Tibial nerve (tissue), 4 donors: ENCODE results near the gene PPP4R4. TPM values are rescaled to one million over a fixed set of nuclear protein-coding genes. Genes with fewer than 3 reads are reported as not detected.

Source experiments
- DNase-seq, 2 donors: peaks; one replicate each; pipeline ENCODE4 v3.0.0-alpha.2; 2019; ENCODE audit warnings: low spot score in 2 of 2
- H3K27ac ChIP-seq, 4 donors: fragments of 200-600 bp; sonication (generic) in 3 of 4; one replicate each; pipeline ENCODE4 v1.5.1; 2017 to 2019; ENCODE audit warnings: mild to moderate bottlenecking in 1 of 4
- H3K27me3 ChIP-seq, 2 donors: fragments of 200-600 bp; sonication (generic) in 1 of 2; one replicate each; pipeline versions ENCODE4 v1.5.1 to v1.6.0; 2017 to 2019
- H3K36me3 ChIP-seq, 3 donors: fragments of 200-600 bp; sonication (generic); one replicate each; pipeline ENCODE4 v1.5.1; 2018 to 2019
- H3K4me1 ChIP-seq, 4 donors: fragments of 200-600 bp; sonication (generic) in 3 of 4; one replicate each; pipeline ENCODE4 v1.5.1; 2017 to 2019
- H3K4me3 ChIP-seq, 4 donors: fragments of 200-600 bp; sonication (generic) in 3 of 4; one replicate each; pipeline ENCODE4 v1.5.1; 2017 to 2019; ENCODE audit warnings: mild to moderate bottlenecking in 1 of 4, moderate library complexity in 1 of 4
- H3K9me3 ChIP-seq, 4 donors: fragments of 200-600 bp; sonication (generic) in 3 of 4; one replicate each; pipeline ENCODE4 v1.5.1; 2017 to 2019
- EP300 ChIP-seq, 2 donors: sonication (generic); formaldehyde crosslinking; IDR thresholded peaks; one replicate each; pipeline ENCODE4 v1.6.1; 2017; ENCODE audit warnings: antibody characterized with exemption in 2 of 2, mild to moderate bottlenecking in 1 of 2
- POLR2A ChIP-seq, 2 donors: fragments of 450-650 bp; IDR thresholded peaks; one replicate each; pipeline ENCODE4 v1.6.1; 2017; ENCODE audit warnings: antibody characterized with exemption in 2 of 2, mild to moderate bottlenecking in 2 of 2, moderate library complexity in 2 of 2
- WGBS, 2 donors: methylation state at CpG; one replicate each; pipeline ENCODE4 v1.1.5; 2018; 5-methylcytosine and 5-hydroxymethylcytosine counted together
- total RNA-seq, 4 donors: library from RNA; depleted of rRNA; stranded (reverse); fragments of >200 nt; gene quantifications; one replicate each; pipeline ENCODE4 v1.1.0, GENCODE V29; 2016
- TF ChIP-seq, protein P1 (sequence below), 5 experiments: fragments of 200-600 bp in 3 of 5; fragments of 450-650 bp in 2 of 5; sonication (generic) in 3 of 5; IDR thresholded peaks; one replicate each; pipeline ENCODE4 v1.5.1; 2016 to 2019; ENCODE audit warnings: antibody characterized with exemption in 5 of 5, mild to moderate bottlenecking in 3 of 5, moderate library complexity in 2 of 5

PPP4R4 gene
- total RNA-seq, 4 donors from 2014 or later: 1.2 to 9.0 (median 3.4) TPM

DNA sequence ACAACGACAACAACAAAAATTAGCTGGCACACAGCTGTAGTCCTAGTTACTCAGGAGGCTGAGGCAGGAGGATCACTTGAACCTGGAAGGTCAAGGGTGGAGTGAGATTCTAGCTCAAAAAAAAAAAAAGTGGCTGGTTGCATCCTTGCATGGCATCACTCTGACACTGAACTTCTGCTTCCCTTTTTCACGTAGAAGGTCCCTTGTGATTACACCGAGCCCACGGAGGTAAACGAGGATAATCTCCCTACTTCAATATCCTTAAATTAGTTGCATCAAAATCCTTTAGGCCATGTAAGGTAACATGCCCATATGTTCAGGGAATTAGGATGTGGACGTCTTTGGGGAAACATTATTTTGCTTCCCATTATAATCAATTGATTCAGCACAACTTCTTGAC, 4.0 kb upstream of the PPP4R4 start:
- H3K36me3 ChIP-seq: no peaks in the 10 kb centered on the region
- no peak overlapping the region for H3K27ac ChIP-seq
- 76 to 77% methylated on average over 6 of the region's 6 CpGs for WGBS, 2 donors
- peaks cover 0 to 19% (median 8%) of the 10 kb centered on the region in 4 donors for H3K4me1 ChIP-seq
- H3K4me3 ChIP-seq: no peak overlapping the region
- peaks cover 0 to 19% of the 10 kb centered on the region in 2 donors for H3K27me3 ChIP-seq
- no peak for TF ChIP-seq POLR2A (IDR thresholded peaks at IDR 0.05)
- TF ChIP-seq EP300 (IDR thresholded peaks at IDR 0.05): no peak
- TF ChIP-seq, protein P1, sequence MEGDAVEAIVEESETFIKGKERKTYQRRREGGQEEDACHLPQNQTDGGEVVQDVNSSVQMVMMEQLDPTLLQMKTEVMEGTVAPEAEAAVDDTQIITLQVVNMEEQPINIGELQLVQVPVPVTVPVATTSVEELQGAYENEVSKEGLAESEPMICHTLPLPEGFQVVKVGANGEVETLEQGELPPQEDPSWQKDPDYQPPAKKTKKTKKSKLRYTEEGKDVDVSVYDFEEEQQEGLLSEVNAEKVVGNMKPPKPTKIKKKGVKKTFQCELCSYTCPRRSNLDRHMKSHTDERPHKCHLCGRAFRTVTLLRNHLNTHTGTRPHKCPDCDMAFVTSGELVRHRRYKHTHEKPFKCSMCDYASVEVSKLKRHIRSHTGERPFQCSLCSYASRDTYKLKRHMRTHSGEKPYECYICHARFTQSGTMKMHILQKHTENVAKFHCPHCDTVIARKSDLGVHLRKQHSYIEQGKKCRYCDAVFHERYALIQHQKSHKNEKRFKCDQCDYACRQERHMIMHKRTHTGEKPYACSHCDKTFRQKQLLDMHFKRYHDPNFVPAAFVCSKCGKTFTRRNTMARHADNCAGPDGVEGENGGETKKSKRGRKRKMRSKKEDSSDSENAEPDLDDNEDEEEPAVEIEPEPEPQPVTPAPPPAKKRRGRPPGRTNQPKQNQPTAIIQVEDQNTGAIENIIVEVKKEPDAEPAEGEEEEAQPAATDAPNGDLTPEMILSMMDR (IDR thresholded peaks at IDR 0.05): no peak
- DNase-seq: no peak
- H3K9me3 ChIP-seq: no peaks in the 10 kb centered on the region

DNA sequence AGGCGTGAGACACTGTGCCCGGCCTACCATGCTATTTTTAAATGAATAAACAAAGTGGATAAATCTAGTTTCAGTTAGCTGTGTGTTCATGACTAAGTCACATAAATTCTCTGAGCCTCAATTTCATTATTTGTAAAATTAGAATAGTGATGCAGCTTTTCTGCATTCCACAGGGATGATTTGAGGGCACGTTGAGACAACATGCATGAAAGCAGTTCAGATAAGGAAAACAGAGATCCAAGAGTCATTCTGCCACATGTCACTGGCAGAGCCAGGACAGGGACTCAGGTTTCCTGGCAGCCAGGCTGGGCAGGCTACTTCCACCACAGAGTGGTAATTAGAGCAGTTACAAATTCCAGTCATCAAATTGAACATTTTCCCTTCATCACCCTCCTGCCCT, 2.9 kb upstream of the PPP4R4 start:
- 49 to 61% methylated on average over 3 of the region's 3 CpGs for WGBS, 2 donors
- peaks cover 0 to 24% of the 10 kb centered on the region in 2 donors for H3K27me3 ChIP-seq
- TF ChIP-seq, protein P1 (IDR thresholded peaks at IDR 0.05): no peak
- TF ChIP-seq POLR2A (IDR thresholded peaks at IDR 0.05) (no peak), EP300 (IDR thresholded peaks at IDR 0.05) (no peak)
- no peaks in the 10 kb centered on the region for H3K36me3 ChIP-seq
- DNase-seq: no peak
- no peaks in the 10 kb centered on the region for H3K9me3 ChIP-seq
- no peak overlapping the region for H3K4me3 ChIP-seq
- H3K27ac ChIP-seq: no peak overlapping the region
- peaks cover 0 to 27% (median 13%) of the 10 kb centered on the region in 4 donors for H3K4me1 ChIP-seq

DNA sequence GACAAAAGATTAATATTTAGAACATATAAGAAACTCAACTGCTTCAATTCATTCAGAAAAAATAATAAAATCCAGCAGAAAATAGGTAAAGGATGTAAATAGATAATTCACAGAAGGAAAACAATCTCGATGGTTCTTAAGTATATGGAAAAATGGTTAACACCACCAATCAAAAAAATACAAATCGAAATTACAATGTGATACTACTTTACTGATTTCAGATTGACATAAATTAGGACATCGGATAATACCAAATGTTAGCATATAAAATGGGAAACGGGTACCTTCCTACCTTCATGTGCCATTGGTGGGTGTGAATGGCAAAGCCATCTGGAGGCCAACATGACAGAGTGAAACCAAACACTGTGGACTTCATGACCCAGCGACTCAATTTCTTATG, 1.6 kb upstream of the PPP4R4 start:
- H3K27ac ChIP-seq: no peak overlapping the region
- peaks cover 0 to 38% of the 10 kb centered on the region in 2 donors for H3K27me3 ChIP-seq
- H3K4me1 ChIP-seq: peaks cover 0 to 27% (median 13%) of the 10 kb centered on the region in 4 donors
- DNase-seq: no peak
- WGBS, 2 donors: 79% methylated on average over 5 of the region's 5 CpGs
- H3K36me3 ChIP-seq: no peaks in the 10 kb centered on the region
- H3K4me3 ChIP-seq: no peak overlapping the region
- H3K9me3 ChIP-seq: no peaks in the 10 kb centered on the region
- TF ChIP-seq, protein P1 (IDR thresholded peaks at IDR 0.05): no peak
- TF ChIP-seq EP300 (IDR thresholded peaks at IDR 0.05) (no peak), POLR2A (IDR thresholded peaks at IDR 0.05) (no peak)

DNA sequence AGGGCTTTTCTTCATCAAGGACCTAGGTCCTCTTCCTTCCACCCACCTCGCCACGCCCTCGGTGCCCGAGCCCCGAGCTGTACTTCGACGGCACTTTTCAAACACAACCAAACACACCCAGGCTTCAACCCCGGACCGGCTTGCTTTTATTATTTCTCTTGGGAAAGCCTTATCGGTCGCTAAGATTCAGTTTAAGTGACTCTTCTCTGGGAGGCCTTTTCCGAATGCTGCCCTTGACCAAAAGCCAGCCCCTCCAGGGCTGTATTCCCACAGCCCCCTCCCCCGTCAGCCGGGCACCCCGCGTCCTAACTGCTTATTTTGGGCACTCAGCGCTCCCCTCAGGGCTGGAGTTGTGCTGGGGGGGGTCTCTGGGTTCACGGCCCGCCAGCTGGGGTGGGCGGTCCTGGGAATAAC, 644 bp upstream of the PPP4R4 start:
- H3K27me3 ChIP-seq: peaks cover 0 to 46% of the 10 kb centered on the region in 2 donors

DNA sequence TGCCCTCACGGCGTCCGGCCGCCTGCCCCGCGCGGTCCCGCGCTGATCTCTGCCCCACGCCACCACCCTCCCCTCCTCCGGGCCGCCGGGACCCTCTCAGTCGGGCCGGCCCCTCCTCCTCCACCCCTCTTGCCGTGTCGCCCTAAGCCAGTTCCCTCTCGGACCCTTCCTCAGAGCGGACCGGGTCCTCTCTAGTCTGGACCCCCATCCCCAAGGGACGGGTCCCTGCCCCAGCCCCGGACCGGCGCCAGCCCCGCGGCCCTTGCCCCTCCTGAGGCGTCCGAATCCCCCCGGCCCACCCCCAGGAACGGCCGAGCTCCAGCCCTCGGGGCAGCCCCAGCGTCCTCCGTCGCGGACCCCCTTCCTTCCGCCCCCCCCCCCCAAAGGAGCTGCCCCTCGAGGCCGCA, 485 bp downstream of the PPP4R4 start:
- 1 to 3% methylated on average over 30 to 32 of the region's 39 CpGs for WGBS, 2 donors
- Histone ChIP-seq H3K9me3 (no peaks in the 10 kb centered on the region), H3K4me3 (peak overlapping the region; percentile 34 to 79 (median 53)), H3K4me1 (peaks cover 0 to 27% (median 13%) of the 10 kb centered on the region in 4 donors), H3K27ac (peak overlapping the region in 1 of 4 donors; percentile 71), H3K36me3 (no peaks in the 10 kb centered on the region), H3K27me3 (peaks cover 0 to 56% of the 10 kb centered on the region in 2 donors)
- no peak for DNase-seq
- TF ChIP-seq, protein P1 (IDR thresholded peaks at IDR 0.05): no peak
- TF ChIP-seq EP300 (IDR thresholded peaks at IDR 0.05) (no peak), POLR2A (IDR thresholded peaks at IDR 0.05) (no peak)

More for the DNA sequence above, 644 bp upstream of the PPP4R4 start:
- peak in 1 of 2 donors; percentile 13 for DNase-seq
- peaks cover 0 to 27% (median 13%) of the 10 kb centered on the region in 4 donors for H3K4me1 ChIP-seq
- peak overlapping the region in 3 of 4 donors; percentile 4 to 78 (median 21) for H3K27ac ChIP-seq
- TF ChIP-seq EP300 (IDR thresholded peaks at IDR 0.05): no peak
- TF ChIP-seq POLR2A (IDR thresholded peaks at IDR 0.05): no peak
- TF ChIP-seq, protein P1 (IDR thresholded peaks at IDR 0.05): no peak
- H3K9me3 ChIP-seq: no peaks in the 10 kb centered on the region
- peak overlapping the region; percentile 32 to 79 (median 50) for H3K4me3 ChIP-seq
- no peaks in the 10 kb centered on the region for H3K36me3 ChIP-seq
- WGBS, 2 donors: 3 to 6% methylated on average over 16 to 20 of the region's 20 CpGs
